Measurements from ENCODE around the gene WNT10A.

- no peak for TF ChIP-seq CTCF (IDR thresholded peaks at IDR 0.05)
- TF ChIP-seq EZH2 (IDR thresholded peaks at IDR 0.05): no peak
Observed at GRCh38 chr2:218884519-218884918, 3.9 kb downstream of the WNT10A start.
